Dermis blood vessel endothelial cell (primary cell): ENCODE results near the gene POC1B. TPM values are rescaled to one million over a fixed set of nuclear protein-coding genes. Genes with fewer than 3 reads are reported as not detected.

Experiments used
- DNase-seq: peaks from one replicate; pipeline ENCODE4 v3.0.0; 2010
- total RNA-seq: library from RNA; depleted of rRNA; stranded (reverse); fragments of >200 nt; gene quantifications from 2 replicates; pipeline ENCODE4 v1.2.3, GENCODE V29; 2014

The POC1B gene
- total RNA-seq, 1 donor from 2014 or later, result 25.2 TPM

GRCh38 chr12:89461649-89462612, 63.9 kb downstream of the POC1B start:
- DNase-seq, result peak; percentile 85

- peak; percentile 72 for DNase-seq
Observed at GRCh38 chr12:89461190-89461589, 64.7 kb downstream of the POC1B start.

- DNase-seq, result peak; percentile 52
Observed at GRCh38 chr12:89459279-89459678, 66.6 kb downstream of the POC1B start.

GRCh38 chr12:89456565-89456964, 69.3 kb downstream of the POC1B start:
- DNase-seq, result no peak

- DNase-seq, result peak; percentile 37
Observed at GRCh38 chr12:89454080-89454848, 71.6 kb downstream of the POC1B start.

- DNase-seq, result peak; percentile 80
Observed at GRCh38 chr12:89453121-89453978, 72.5 kb downstream of the POC1B start.

GRCh38 chr12:89451841-89452251, 74.0 kb downstream of the POC1B start:
- peak; percentile 81 for DNase-seq

GRCh38 chr12:89450907-89451306, 74.9 kb downstream of the POC1B start:
- DNase-seq, result peak; percentile 74

GRCh38 chr12:89448951-89449371, 76.9 kb downstream of the POC1B start:
- no peak for DNase-seq

- DNase-seq, result no peak
Observed at GRCh38 chr12:89448526-89448925, 77.3 kb downstream of the POC1B start.

- peak; percentile 75 for DNase-seq
Observed at GRCh38 chr12:89439941-89440340, 85.9 kb downstream of the POC1B start.

- no peak for DNase-seq
Observed at GRCh38 chr12:89437231-89437630, 88.6 kb downstream of the POC1B start.

- no peak for DNase-seq
Observed at GRCh38 chr12:89436062-89436461, 89.8 kb downstream of the POC1B start.

GRCh38 chr12:89433634-89434033, 92.2 kb downstream of the POC1B start:
- DNase-seq, result no peak

GRCh38 chr12:89432396-89432795, 93.5 kb downstream of the POC1B start:
- no peak for DNase-seq

- no peak for DNase-seq
Observed at GRCh38 chr12:89429528-89429927, 96.3 kb downstream of the POC1B start.

- no peak for DNase-seq
Observed at GRCh38 chr12:89427508-89428156, 98.2 kb downstream of the POC1B start.

- no peak for DNase-seq
Observed at GRCh38 chr12:89424846-89425245, 101.0 kb downstream of the POC1B start.

- no peak for DNase-seq
Observed at GRCh38 chr12:89424389-89424788, 101.5 kb downstream of the POC1B start.

- no peak for DNase-seq
Observed at GRCh38 chr12:89421092-89421835, 104.6 kb downstream of the POC1B start.

GRCh38 chr12:89418228-89418910, 107.5 kb downstream of the POC1B start:
- no peak for DNase-seq
